Hepatocyte (in vitro differentiated cells): ENCODE measurements around the gene VAMP7. TPM values are rescaled to one million over a fixed set of nuclear protein-coding genes. Genes with fewer than 3 reads are reported as not detected.
"Not testable (repeated sequence)": the region's sequence is repeated elsewhere in the genome, so short reads cannot be mapped to it uniquely, and the experiment has no call there.

ENCODE experiments used
- DNase-seq: peaks from one replicate; pipeline ENCODE4 v3.0.0-alpha.2; 2016; ENCODE audit warnings: low spot score
- H2AFZ ChIP-seq: fragments of 200-600 bp; sonication (generic); 2 replicates; pipeline ENCODE4 v1.6.0; 2016; ENCODE audit warnings: antibody characterized with exemption, mild to moderate bottlenecking
- H3K27ac ChIP-seq: fragments of 200-600 bp; sonication (generic); 2 replicates; pipeline ENCODE4 v1.5.1; 2016; ENCODE audit warnings: mild to moderate bottlenecking
- H3K27me3 ChIP-seq: fragments of 200-600 bp; sonication (generic); 2 replicates; pipeline ENCODE4 v1.6.1; 2016
- H3K36me3 ChIP-seq: fragments of 200-600 bp; sonication (generic); replicated peaks from 2 replicates; pipeline ENCODE4 v1.5.1; 2016; ENCODE audit warnings: low read depth; ENCODE audit not compliant: insufficient read depth
- H3K4me1 ChIP-seq: fragments of 200-600 bp; sonication (generic); 2 replicates; pipeline ENCODE4 v1.5.1; 2016; ENCODE audit warnings: mild to moderate bottlenecking, moderate library complexity; ENCODE audit not compliant: insufficient read depth
- H3K4me2 ChIP-seq: fragments of 200-600 bp; sonication (generic); 2 replicates; pipeline ENCODE4 v1.6.0; 2016
- H3K4me3 ChIP-seq: fragments of 200-600 bp; sonication (generic); 2 replicates; pipeline ENCODE4 v1.5.1; 2016; ENCODE audit warnings: mild to moderate bottlenecking
- H3K79me2 ChIP-seq: fragments of 200-600 bp; sonication (generic); 2 replicates; pipeline ENCODE4 v1.6.0; 2017; ENCODE audit warnings: mild to moderate bottlenecking
- H3K9me2 ChIP-seq: fragments of 200-600 bp; sonication (generic); replicated peaks from 2 replicates; pipeline ENCODE4 v1.6.0; 2017; ENCODE audit warnings: mild to moderate bottlenecking; ENCODE audit not compliant: insufficient read depth
- H3K9me3 ChIP-seq: fragments of 200-600 bp; sonication (generic); 2 replicates; pipeline ENCODE4 v1.5.1; 2016; ENCODE audit warnings: low read depth, mild to moderate bottlenecking
- H4K20me1 ChIP-seq: fragments of 200-600 bp; sonication (generic); 2 replicates; pipeline ENCODE4 v1.6.0; 2016; ENCODE audit warnings: mild to moderate bottlenecking; ENCODE audit not compliant: insufficient read depth, poor library complexity, severe bottlenecking
- EZH2 ChIP-seq: fragments of 200-600 bp; sonication (generic); IDR thresholded peaks from 2 replicates; pipeline ENCODE4 v1.6.1; 2016; ENCODE audit warnings: antibody characterized with exemption, mild to moderate bottlenecking, borderline replicate concordance
- EZH2phosphoT487 ChIP-seq: fragments of 200-600 bp; sonication (generic); IDR thresholded peaks from one replicate; pipeline ENCODE4 v1.6.1; 2018; ENCODE audit warnings: antibody characterized with exemption, mild to moderate bottlenecking, low read depth, moderate library complexity; ENCODE audit not compliant: unreplicated experiment, severe bottlenecking
- WGBS: methylation state at CpG from one replicate; pipeline ENCODE4 v1.1.6; 2016; ENCODE audit warnings: low lambda C conversion rate; ENCODE audit errors: missing lambda C conversion rate; 5-methylcytosine and 5-hydroxymethylcytosine counted together
- polyA plus RNA-seq: library from polyadenylated mRNA; unstranded; fragments of >200 nt; fragmentation: Nextera tagmentation; extraction: Ambion mirVana; gene quantifications from 2 replicates; pipeline ENCODE4 v1.2.1, GENCODE V29; 2016
- total RNA-seq: library from RNA; depleted of rRNA; stranded (reverse); fragments of >200 nt; gene quantifications from 2 replicates; pipeline ENCODE4 v1.2.3, GENCODE V29; 2014
- TF ChIP-seq, protein P1 (sequence below): fragments of 200-600 bp; sonication (generic); IDR thresholded peaks from 2 replicates; pipeline ENCODE4 v1.5.1; 2016; ENCODE audit warnings: antibody characterized with exemption, mild to moderate bottlenecking; ENCODE audit not compliant: poor library complexity

VAMP7 gene
- total and polyA plus RNA-seq, 2 experiments from 2014 or later, result 34.0 to 52.6 TPM

GRCh38 chrX:155967653-155968325, 86.6 kb downstream of the VAMP7 start:
- H3K27me3 ChIP-seq, result no peaks in the 10 kb centered on the region
- no peaks in the 10 kb centered on the region for H3K9me2 ChIP-seq
- 69% methylated on average over 3 of the region's 3 CpGs for WGBS
- DNase-seq, result no peak
- no peaks in the 10 kb centered on the region for H3K79me2 ChIP-seq
- no peaks in the 10 kb centered on the region for H3K9me3 ChIP-seq
- no peaks in the 10 kb centered on the region for H3K36me3 ChIP-seq
- H2AFZ ChIP-seq, result no peak overlapping the region
- H3K27ac ChIP-seq, result no peak overlapping the region
- no peaks in the 10 kb centered on the region for H4K20me1 ChIP-seq
- no peak overlapping the region for H3K4me2 ChIP-seq
- TF ChIP-seq EZH2phosphoT487, result no peak
- no peak for TF ChIP-seq EZH2
- TF ChIP-seq, protein P1, sequence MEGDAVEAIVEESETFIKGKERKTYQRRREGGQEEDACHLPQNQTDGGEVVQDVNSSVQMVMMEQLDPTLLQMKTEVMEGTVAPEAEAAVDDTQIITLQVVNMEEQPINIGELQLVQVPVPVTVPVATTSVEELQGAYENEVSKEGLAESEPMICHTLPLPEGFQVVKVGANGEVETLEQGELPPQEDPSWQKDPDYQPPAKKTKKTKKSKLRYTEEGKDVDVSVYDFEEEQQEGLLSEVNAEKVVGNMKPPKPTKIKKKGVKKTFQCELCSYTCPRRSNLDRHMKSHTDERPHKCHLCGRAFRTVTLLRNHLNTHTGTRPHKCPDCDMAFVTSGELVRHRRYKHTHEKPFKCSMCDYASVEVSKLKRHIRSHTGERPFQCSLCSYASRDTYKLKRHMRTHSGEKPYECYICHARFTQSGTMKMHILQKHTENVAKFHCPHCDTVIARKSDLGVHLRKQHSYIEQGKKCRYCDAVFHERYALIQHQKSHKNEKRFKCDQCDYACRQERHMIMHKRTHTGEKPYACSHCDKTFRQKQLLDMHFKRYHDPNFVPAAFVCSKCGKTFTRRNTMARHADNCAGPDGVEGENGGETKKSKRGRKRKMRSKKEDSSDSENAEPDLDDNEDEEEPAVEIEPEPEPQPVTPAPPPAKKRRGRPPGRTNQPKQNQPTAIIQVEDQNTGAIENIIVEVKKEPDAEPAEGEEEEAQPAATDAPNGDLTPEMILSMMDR, result no peak
- no peak overlapping the region for H3K4me3 ChIP-seq
- H3K4me1 ChIP-seq, result no peaks in the 10 kb centered on the region

DNA sequence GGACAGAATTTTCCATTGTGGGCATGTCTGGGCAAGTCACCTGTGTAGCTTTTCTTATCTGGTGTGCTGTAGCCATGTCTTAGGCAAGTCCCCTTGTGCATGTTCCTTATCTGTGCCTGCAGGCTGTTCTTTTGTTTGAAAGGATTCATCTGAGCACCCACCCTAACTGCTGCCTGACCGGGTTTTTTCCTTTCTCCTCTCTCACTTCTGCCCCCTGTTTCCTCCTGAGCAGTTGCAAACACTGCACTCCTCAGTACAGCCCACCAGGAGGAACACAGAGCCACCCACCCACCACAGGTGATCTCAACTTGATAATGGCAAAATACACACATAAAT, 87.1 kb downstream of the VAMP7 start:
- DNase-seq, result no peak
- Histone ChIP-seq H3K27ac (no peak overlapping the region), H3K79me2 (no peaks in the 10 kb centered on the region), H3K4me2 (no peak overlapping the region), H2AFZ (no peak overlapping the region), H3K4me1 (no peaks in the 10 kb centered on the region), H4K20me1 (no peaks in the 10 kb centered on the region), H3K9me3 (no peaks in the 10 kb centered on the region), H3K4me3 (no peak overlapping the region), H3K36me3 (no peaks in the 10 kb centered on the region), H3K27me3 (no peaks in the 10 kb centered on the region), H3K9me2 (no peaks in the 10 kb centered on the region)
- 67% methylated on average over 1 of the region's 1 CpG for WGBS
- TF ChIP-seq, protein P1, result no peak
- no peak for TF ChIP-seq EZH2

GRCh38 chrX:155968791-155969190, 87.6 kb downstream of the VAMP7 start:
- H3K27me3 ChIP-seq, result no peaks in the 10 kb centered on the region
- no peak overlapping the region for H3K4me3 ChIP-seq
- 63% methylated on average over 5 of the region's 5 CpGs for WGBS
- no peaks in the 10 kb centered on the region for H3K4me1 ChIP-seq
- no peak overlapping the region for H3K27ac ChIP-seq
- H3K9me3 ChIP-seq, result no peaks in the 10 kb centered on the region
- no peaks in the 10 kb centered on the region for H4K20me1 ChIP-seq
- no peak for DNase-seq
- no peaks in the 10 kb centered on the region for H3K36me3 ChIP-seq
- H2AFZ ChIP-seq, result no peak overlapping the region
- H3K79me2 ChIP-seq, result no peaks in the 10 kb centered on the region
- H3K9me2 ChIP-seq, result no peaks in the 10 kb centered on the region
- no peak overlapping the region for H3K4me2 ChIP-seq
- TF ChIP-seq, protein P1, result no peak
- TF ChIP-seq EZH2 (no peak), EZH2phosphoT487 (no peak)

GRCh38 chrX:155971658-155972057, 90.5 kb downstream of the VAMP7 start:
- not testable (repeated sequence) for H3K9me2 ChIP-seq, H3K36me3 ChIP-seq, H2AFZ ChIP-seq, H3K4me1 ChIP-seq, H3K27me3 ChIP-seq, H3K4me3 ChIP-seq, H3K27ac ChIP-seq, H3K79me2 ChIP-seq, DNase-seq, H3K4me2 ChIP-seq, H4K20me1 ChIP-seq, H3K9me3 ChIP-seq
- TF ChIP-seq, protein P1, result peak; percentile 11
- 48% methylated on average over 5 of the region's 5 CpGs for WGBS

DNA sequence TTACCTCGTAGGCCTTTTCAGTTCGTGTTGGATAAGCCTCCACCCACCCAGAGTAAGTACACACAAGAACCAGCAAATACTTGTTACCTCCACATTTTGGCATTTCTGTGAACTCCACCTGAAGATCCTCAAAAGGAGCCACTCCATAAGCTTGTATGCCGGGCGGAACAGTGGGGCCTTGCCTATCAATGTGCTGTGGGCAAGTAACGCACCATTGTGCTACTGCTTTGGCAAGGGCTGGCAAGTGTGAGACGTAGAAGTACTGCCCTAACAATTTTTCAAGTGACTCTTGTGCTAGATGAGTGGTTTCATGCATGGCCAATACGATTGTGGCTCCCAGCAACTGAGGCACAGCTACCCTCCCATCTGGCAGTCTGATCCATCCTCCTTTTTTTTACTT, 91.1 kb downstream of the VAMP7 start:
- H3K36me3 ChIP-seq, H2AFZ ChIP-seq, H3K4me1 ChIP-seq, H3K27ac ChIP-seq, H3K4me3 ChIP-seq, H3K4me2 ChIP-seq, H3K79me2 ChIP-seq, H4K20me1 ChIP-seq, H3K27me3 ChIP-seq, H3K9me3 ChIP-seq, H3K9me2 ChIP-seq, DNase-seq: not testable (repeated sequence)
- WGBS, result 84% methylated on average over 7 of the region's 7 CpGs
